Measurements from ENCODE around the gene GARIN5B.
"Not testable (repeated sequence)": the region's sequence is repeated elsewhere in the genome, so short reads cannot be mapped to it uniquely, and the experiment has no call there.

Gene GARIN5B

DNA sequence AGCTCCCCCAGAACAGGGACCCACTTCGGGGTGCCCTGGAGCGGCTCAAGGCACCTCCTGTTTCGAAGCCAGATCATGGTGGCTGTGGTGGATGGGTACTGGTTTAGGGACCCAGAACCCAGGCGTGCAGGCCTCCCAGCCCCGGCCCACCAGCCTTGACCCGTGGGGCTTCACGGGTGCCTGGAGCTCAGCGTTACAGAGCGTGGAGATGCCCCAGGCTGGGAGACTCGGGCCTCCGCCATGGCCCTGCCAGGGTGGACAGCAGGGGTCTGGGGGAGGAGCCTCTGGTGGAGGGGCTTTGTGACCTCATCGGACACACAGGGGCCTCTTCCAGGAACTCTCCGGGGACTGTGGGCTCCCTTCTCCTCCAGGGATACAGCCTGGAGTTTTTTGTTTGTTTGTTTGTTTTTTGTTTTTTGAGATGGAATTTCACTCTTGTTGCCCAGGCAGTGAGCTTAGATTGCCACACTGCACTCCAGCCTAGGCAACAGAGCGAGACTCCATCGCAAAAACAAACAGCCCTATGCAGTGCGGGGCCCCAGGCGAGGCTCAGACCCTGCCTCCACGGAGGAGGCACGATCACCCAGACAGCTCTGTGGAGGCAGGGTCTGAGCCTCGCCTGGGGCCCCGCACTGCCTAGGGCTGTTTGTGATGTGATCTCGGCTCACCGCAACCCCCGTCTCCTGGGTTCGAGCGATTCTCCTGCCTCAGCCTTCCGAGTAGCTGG lies at the start of gene GARIN5B:
TSS of gene GARIN5B (minus strand) at position 271 of the 727 bp plus-strand sequence. CDS start at position 77, 194 bp downstream.
- DNase-seq = no peak

DNA sequence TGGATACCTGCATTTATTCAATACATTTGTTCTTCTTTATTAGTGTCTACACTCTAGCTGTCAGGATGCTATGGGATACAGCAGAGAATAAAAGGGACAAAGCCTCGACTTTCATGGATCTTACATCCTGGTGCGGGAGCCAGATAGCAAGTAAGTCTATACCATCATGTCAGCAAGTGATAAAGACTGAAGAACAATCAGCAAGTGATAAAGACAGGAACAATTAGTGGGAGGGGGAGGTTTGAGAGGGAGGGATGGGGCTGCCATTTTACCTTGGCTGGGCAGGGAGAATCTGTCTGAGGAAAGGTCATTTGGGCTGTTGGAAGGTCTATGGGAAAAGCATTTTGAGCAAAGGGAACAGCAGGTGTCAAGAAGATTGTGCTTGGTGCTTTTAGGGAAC lies 47.1 kb upstream of the GARIN5B start:
- DNase-seq = no peak

DNA sequence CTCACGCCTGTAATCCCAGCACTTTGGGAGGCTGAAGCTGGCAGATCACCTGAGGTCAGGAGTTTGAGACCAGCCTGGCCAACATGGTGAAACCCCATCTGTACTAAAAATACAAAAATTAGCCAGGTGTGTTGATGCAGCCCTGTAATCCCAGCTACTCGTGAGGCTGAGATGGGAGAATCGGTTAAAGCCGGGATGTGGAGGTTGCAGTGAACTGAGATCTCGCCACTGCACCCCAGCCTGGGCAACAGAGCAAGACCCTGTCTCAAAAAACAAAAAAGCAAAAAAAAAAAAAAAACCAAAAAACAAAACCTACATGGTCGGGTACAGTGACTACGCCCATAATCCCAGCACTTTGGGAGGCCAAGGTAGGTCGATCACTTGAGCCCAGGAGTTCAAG lies 46.1 kb upstream of the GARIN5B start:
- DNase-seq = not testable (repeated sequence)

DNA sequence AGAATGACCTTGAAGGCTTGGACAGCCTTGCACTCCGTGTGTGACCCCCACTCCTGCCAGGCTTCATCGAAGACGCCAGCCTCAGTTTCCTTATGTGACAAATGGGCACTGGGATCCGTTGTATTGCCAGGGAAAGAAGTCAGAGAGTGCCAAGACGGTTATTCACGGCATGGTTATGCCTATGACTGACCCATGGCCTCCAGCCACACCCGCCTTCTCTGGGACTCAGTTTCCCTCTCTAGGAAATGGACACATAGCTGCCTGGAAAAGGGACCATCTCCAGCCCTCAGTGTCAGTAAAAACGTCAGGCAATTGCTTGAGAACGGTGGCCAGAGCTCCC lies 45.4 kb upstream of the GARIN5B start:
- DNase-seq = no peak

DNA sequence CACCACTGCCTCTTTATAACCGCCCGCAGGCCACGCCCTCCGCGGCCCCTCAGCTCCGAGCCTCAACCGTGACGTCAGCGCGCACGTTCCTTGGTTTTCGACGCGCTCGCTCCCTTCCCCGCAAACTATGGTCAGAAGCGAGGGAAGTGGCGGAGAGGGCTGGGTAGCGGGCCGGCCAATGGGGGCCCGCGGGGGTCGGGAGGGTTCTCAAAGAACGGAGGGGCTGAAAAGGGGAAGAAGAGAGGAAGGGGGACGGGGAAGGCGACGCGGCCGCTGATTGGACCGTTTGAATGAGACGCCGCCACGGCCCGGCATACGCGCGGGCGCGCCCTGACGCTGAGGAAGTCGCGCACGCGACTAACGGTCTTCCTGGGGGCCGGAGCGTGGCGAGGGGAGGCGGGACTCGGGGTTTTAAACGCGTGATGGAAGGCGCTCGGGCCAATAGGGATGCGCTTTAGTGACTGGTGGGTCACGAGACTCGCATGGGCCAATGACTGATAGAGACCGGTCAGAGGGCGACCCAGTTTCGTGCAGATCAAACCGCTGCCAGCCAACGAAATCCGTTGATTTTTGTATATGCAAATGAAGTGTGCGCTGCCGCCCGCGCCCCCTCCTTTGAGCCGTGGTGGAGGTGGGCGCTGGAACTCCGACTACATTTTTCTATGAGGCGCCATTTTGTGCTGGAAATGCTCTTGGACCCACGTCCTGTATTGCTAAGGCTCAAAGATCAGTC lies 44.9 kb upstream of the GARIN5B start:
- DNase-seq = peak; percentile 98 to 99

DNA sequence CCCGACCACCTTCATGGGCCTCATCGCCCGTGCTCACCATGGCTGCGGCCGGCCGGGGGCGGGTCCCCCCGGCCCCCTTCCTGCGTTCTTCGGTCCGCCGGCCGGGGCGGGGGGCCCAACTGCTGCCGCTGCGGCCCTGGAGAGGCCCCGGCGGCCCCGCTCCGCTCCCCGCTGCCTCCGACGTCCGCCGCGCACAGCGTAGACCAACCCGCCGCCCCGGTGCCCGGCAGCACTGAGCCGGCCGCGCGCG lies 44.4 kb upstream of the GARIN5B start, which contains the start of gene UBE2S:
TSS of gene UBE2S (minus strand) at position 239 of the 250 bp plus-strand sequence. CDS start at position 40, 199 bp downstream.
- DNase-seq = not testable (repeated sequence)

DNA sequence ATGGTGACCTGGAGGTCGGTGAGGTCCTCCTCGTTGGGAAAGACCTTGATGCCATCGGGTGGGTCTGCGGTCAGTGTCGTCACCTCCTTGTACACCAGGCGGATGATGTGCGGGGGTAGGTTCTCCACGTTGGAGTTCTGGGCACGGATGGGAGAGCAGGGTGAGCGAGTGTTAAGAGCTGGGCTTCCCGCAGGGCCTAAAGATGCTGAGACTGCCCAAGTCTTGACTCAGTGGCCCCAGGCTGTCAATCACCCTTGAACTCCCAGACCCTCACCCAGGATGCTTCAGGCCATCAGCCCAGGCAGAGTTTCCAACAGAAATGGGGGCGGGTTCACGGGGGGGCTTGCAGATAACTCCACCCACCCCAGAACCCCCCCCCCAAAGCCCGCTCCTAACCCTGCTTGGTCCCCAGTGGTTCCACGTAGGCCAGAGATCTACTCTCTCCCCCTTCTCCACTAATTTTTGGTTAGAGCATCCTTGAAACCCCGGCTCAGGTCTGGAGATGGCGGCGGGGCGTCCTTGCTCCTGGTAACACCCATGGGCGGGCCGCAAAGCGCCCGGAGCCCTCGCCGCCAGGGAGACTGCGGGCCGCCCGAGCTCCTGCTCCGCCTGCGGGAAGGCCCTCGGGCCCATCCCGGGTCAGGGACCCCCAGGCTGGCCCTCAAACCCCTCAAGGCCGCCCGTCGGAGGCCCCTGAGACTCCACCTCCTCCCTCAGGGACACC lies 43.9 kb upstream of the GARIN5B start:
- peak; percentile 17 to 28 for DNase-seq

DNA sequence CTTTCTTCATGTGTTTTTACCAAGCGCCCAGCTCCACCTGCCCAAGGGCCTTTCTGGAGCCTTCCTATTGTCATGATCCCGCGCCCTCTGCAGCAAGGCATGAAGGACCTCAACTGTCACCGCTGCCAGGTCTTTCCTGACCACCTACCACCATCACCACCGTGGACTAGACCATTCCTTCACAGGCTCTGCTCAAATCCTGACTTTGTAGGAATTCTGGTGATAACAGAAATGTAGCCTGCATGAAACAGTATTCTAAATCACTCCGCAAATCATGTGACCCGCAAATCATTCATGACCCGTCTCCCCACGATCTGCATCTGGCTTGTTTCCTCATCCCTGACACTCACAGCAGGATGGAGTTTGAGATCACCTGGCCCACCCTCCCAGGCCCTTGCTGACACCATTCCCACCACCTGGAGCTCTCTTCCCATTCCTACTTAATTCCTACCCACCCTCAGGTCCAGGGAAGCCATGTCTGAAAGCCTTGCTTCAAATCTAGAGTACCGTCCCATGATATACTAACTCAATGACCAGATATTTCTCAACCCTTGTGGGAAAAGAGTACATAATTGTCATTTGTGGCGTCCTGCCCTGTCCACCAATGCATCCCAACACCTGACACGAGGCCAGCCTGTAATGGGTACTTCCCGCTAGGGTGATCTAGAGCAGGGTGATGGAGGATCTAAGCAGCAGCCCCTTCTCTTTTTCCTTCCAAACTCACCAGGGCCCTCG lies 43.2 kb upstream of the GARIN5B start:
- peak in 1 of 2 donors; percentile 14 for DNase-seq

DNA sequence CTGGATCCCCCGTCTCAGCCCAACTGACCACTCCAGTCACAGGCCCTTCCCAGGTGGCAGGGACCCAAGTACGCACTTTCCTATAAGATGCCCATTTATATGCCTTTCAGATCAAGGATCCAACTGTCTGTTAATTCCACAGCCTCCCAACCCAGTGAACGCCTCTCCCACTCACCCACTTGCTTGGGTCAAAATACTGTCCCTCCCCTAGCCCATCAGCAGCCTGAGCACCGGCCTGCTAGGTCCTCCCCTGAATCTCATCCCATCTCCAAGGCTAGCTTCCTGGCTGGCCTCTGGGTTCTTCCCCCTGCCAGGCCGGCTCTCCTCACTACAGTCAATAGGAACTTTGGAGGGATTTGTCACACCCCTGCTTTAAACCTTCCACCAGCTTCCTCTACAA lies 42.6 kb upstream of the GARIN5B start:
- DNase-seq = no peak

DNA sequence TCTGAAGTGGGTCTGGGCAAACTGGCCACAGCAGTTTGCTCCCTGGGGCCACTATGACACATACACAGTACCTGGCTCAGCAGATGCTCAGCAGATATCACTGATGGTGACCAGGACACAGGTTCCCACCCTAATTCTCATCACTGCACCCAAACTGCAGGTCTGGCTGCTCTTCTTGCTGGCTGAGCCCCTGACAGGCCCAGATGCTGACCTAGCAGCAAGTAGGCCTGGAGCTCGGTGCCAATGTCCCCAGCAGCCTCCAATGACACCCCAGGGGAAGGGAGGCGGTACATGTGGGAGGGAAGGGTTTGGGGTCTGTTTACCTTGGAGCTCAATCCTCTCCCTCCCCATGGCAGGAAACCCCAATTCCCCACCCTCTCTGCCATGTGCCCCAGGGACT lies 39.4 kb upstream of the GARIN5B start:
- no peak for DNase-seq

DNA sequence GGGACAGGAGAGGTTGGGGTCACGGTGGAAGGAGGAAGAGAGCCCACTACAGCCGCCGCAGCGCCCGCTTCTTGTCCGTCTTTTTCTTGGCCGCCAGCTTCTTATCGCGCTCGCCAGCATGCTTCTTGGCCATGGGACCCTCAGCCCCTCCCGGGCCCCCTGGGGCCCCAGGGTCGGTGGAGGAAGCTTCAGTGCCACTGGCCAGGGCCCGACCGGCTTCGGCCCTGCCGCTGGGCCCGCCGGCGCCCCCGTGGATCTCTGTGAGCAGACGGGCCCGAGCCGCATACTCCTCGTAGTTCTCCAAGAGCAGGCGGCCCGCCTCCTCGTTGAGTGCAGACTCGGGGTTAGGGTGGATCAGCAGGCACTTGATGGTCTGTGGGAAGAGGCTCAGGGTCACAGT lies 38.3 kb upstream of the GARIN5B start:
- not testable (repeated sequence) for DNase-seq

DNA sequence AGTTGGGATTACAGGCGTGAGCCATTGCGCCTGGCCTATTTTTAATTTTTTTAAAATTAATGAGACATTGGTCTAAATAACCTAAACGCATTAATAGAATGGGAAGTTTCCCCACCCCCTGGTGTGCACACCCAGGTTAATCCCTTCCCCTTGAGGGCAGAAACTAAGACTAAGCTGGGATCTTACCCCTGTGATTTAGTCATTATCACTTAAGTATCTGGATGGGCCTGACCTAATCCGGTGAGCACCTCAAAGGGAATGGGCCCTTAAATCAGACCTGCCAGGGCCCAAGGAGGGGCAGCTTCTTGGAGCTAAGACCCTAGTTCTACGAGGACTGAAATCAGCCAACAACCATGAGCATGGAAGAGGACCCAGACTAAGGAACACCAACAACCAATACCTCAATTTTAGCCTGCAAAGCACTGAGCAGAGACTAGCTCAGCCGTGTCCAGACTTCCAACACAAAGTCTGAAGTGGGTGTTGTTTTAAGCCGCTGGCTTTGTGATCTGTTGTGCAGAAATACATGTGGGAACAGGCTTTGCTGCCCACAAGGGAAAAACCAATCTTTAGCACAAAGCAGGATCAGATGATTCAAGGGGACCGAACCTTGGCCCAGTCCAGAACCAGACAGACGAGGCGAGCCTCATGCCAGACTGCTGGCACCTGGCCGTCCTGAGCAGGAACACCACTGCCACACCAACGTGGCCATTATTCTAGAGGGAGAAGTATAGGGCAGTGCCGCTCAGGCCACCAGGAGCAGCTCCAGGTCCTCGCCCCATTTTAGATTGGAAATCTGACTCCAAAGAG lies 37.4 kb upstream of the GARIN5B start:
- no peak for DNase-seq

DNA sequence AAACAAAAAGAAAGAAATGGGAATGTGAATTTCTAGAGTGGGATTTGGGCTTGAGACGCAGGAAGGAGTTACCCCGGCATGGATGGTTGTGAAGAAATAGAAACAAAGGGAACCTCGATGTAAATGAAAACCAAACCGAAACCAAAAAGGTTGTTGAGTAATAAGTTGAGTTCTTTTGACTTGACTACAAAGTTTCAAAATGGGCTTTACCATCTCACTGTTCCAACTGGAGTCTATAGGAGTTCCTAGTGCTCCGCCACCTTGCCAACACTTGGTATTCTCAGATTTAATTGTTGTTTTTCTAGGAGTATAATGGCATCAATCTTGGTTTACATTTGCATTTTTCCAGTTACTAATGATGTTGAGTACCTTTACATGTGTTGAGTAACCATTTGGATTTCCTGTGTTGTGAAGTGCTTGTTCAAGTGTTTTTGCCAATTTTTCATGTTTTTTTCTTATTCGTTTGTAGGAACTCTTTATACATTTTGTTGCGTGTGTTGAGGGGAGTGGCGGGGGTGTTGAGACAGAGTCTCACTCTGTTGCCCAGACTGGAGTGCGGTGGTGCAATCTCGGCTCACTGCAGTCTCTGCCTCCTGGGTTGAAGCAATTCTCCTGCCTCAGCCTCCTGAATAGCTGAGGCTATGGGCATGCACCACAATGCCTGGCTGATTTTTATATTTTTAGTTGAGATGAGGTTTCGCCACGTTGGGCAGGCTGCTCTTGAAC lies 35.3 kb upstream of the GARIN5B start:
- DNase-seq = no peak

DNA sequence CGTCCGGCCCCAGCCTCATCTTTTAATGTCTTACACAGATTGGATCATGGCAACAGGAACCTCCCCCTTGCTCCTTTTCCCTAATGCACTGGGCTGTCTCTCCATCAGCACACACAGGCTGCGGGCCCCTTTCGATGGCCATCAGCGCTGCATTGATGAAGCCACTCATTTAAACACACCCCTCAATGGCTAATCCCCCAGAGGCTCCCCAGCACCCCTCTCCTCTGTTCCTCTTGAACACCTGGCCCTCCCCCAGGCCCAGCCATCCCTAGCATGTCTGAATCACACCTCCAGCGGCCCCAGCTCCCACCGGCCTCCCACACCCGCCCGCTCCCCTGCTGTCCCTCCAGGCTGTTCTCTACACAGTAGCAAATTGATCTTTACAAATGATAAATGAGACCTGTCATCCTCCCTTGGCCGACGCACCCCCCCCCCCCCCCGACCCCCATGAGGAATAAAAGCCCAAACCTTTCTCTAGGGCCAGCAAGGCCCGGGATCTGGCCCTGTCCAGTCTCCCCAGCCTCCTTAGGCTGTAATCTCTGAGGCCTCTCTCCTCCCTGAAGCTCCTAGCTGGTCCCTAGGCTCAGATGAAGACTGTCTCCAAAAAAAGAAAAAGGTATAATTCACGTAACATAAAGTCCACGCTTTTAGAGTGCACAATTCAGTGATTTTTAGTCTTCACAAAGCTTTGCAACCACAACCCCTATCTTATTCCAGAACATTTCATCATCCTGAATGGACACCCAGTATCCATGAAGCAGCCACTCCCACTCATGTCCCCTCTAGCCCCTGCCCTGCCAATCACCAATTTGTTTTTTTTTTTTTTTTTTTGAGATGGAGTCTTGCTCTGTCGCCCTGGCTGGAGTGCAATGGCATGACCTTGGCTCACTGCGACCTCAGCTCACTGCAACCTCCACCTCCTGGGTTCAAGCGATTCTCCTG lies 30.0 kb upstream of the GARIN5B start:
- no peak for DNase-seq

DNA sequence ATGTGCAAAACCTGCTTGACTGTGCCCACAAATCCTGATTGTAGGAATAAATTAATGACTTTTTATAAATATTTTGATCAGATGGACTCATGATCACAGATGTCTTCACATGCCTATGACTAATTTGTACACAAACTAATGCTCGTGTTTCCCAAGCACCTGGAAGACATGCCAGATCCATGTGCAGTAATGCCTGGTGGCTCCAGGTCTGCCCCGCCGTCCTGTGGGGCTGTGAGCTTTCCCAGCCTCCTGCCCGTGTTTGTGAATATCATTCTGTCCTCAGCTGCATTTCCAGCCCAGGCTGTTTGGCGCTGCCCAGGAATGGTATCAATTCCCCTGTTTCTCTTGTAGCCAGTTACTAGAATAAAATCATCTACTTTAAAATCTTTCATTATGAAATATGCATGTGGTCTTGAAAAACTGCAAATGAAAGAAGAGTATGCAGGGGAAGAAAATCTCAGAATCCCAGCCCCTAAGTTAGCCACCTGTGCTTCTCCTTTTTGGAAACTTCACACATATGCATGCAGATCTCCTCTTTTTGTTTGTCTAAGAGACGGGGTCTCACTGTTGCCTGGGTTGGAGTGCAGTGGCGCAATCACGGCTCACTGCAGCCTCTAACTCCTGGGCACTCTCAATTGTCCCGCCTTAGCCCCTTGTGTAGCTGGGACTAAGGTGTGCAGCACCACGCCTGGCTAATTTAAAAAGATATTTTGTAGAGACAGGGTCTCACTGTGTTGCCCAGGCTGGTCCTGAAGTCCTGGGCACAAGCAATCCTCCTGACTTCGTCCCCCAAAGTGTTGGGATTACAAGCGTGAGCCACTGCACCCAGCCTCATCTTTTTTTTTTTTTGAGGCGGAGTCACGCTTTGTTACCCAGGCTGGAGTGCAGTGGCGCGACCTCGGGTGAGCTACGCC lies 28.9 kb upstream of the GARIN5B start:
- DNase-seq = no peak

DNA sequence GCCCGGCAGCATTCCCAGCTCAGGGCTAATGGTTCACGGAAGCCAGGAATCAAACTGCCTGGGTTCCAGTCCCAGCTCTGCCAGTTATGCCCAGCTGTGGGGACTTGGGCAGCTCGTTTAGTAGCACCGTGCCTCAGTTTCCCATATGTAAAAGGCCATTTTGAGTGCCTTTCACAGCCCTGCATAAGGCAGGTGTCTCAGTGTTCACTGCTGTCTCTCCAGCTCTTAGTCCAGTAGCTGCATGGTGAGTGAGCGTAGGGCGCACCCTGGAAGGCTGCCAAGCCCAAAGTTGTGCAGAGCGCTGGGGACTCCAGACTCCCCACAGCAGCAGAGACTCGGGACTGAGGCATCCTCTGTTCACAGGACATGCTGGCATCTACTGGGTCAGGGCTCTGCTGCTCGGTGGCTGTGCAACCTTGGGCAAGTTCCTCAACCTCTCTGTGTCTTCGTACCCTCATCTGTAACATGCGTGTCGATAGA lies 28.2 kb upstream of the GARIN5B start:
- DNase-seq = no peak

DNA sequence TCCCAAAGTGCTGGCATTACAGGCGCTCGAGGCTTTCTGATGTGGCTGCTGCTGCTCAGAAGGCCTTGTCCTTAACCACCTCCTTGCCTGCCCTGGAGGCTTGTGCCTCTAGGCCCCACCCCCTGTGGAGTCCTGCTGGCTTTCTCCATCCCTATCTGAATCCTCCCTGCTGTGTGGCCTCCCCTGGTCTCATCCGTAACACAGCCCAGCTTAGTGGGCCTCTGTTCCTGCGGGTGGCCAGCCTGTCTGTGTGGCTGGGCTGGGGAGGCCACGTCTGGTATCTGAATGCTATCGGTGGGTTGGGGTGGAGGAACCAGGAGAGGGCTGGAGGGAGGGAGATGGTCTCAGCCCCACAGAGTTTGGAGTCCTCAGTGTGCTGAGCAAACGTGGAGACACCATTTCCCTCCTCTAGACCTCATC lies 27.4 kb upstream of the GARIN5B start:
- peak in 1 of 2 donors; percentile 4 for DNase-seq

DNA sequence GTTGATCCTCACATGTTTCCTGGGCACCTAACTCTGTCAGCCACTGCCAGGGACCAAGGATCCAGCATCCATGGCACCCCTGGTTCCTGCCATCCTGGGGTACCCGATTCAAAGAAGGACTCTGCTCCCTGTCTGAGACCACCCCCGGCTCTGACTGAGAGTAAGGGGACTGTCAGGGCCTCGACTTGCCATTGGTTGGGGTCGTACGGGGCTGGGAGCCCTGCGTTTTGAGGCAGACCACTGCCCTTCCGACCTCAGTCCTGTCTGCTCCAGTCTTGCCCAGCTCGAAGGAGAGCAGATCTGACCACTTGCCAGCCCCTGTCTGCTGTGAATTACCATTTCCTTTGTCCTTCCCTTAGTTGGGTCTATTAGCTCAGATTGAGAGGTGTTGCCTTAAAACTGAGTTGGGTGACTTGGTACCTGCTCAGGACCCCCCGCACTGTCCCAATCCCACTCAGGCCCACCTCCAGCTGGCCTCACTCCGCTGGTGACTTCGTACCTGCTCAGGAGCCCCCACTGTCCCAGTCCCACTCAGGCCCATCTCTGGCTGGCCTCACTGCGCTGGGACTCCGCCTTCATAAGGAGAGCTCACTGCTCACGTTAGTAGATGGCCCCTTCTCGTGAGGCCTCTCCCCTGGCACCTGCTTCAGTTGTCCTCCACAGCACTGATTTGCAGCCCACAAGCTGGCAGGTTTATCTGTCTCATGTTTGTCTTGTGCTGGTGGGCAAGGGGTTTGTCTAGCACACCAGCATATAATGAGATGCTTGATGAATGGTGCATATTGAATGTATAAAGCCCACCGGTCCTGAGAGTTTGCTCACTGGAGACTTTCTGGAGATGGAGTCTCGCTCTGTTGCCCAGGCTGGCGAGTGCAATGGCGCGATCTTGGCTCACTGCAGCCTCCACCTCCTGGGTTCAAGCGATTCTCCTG lies 26.6 kb upstream of the GARIN5B start:
- peak in 1 of 2 donors; percentile 16 for DNase-seq
